Stimulated activated CD4-positive, alpha-beta T cell treated with anti-CD3 and anti-CD28 coated beads, Interleukin-12 subunit alpha, Interleukin-12 subunit beta, amount 100 ng/mL, for 24 hours (primary cell): Measurements from ENCODE around the gene B4GALT5.
"Not testable (repeated sequence)": the region's sequence is repeated elsewhere in the genome, so short reads cannot be mapped to it uniquely, and the experiment has no call there.

Source experiments
- DNase-seq, 2 experiments: peaks; one replicate each; pipeline ENCODE4 v3.0.0-alpha.2; 2020; ENCODE audit warnings: low read depth in 2 of 2

The B4GALT5 gene

DNA sequence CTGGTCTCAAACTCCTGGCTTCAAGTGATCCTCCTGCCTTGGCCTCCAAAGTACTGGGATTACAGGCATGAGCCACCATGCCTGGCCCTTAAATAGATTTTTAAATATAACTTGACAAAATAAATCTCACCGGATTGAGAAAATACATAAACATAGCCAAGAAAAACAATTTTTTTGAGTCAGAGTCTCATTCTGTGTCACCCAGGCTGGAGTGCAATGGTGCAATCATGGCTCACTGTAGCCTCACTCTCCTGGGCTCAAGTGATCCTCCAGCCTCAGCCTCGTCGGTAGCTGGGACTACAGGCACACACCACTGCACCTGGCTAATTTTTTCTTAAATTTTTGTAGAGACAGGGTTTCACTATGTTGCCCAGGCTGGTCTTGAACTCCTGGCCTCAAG, 85.4 kb downstream of the B4GALT5 start:
- not testable (repeated sequence) for DNase-seq

DNA sequence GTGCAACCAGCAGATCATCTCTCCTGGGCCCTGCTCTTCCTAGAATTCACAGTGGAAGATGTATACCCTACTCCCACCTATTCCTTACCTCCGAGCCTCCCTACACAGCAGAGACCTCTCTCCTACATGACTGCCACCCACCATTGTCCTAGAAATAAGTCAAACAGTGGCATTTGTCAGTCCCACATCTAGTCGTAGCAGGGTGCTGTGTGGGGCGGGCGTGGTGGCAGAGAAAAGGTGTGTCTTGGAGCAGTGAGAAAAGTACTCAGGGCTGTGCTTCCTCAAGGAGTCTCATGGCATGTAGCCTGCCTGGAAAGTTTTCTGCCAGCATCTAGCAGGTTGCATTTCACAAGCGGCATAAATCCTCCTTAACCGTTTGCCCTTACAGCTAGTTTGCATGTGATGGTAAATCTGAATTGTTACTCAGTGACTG, 86.3 kb downstream of the B4GALT5 start:
- no peak for DNase-seq

GRCh38 chr20:49624988-49625387, 88.7 kb downstream of the B4GALT5 start:
- not testable (repeated sequence) for DNase-seq

GRCh38 chr20:49624317-49624716, 89.4 kb downstream of the B4GALT5 start:
- DNase-seq = no peak

GRCh38 chr20:49622243-49622642, 91.4 kb downstream of the B4GALT5 start:
- DNase-seq = no peak

DNA sequence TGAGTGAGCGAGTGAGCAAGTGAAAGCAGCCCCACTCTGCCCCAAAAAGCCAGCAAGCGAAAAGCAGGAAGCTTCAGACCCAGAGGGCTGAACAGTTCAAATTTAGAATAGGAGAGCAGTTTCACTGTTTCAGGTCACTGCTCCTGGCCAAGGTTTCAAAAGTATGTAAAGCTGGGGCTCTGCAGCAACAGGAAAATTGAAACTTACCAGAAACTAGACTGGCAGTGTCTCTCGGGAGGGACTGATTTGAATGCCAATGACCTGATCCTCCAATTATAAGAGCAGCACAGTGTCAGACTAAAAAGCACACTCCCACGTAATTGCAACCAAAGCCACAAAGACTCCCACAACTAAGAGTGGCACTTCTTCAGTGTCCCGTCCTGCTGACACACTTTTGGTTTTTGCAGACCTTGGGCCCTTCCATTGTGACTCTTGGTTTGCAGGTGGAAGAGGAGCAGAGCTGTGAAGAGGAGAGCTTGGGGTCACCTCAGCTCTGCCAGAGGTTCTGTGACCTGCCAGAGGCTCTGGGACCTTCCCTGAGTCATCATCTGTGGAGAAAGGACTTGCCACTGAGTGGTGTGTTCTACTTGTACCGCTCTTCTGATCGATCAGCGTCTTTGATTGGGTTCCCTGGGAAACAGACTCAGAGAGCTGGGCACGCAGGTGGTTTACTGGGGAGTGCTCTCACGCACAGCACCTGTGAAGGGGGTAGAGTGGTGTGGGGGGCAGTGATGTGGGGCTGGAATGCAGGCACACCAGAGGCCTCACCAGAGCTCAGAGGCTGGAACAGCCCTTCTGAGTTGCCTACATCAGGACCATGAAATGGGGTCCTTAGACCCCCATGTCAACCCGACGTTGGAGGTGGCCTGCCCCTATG, 93.1 kb downstream of the B4GALT5 start:
- DNase-seq = no peak

DNA sequence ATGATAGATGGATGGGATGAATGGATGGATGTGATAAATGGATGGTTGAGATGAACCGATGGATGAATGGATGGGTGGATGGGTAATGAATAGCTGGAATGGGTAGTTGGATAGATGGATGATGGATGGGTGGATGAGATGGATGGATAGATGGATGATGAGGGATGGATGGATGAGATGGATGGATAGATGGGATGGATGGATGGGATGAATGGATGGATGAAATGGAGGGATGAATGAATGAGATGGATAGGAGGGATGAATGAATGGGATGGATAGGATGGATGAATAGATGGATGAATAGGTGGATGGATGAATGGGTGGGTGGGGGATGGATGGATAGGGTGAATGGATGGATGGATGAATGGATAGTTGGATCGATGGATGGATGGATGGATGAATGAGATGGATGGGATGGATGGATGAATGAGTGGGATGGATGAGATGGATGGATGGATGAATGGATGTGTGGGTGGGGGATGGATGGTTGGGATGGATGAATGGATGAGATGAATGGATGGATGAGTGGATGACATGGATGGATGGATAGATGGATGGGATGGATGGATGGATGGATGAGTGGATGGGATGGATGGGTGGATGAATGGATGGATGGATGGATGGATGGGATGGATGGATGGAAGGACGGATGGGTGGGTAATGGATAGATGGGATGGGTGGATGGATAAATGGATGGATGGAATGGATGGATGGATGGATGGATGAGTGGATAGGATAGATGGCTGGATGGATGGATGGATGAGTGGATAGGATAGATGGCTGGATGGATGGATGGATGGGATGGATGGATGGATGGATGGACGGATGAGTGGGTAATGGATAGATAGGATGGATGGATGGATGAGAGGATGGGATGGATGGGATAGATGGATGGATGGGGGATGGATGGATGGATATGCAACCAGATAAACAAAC, 94.3 kb downstream of the B4GALT5 start:
- DNase-seq = no peak

DNA sequence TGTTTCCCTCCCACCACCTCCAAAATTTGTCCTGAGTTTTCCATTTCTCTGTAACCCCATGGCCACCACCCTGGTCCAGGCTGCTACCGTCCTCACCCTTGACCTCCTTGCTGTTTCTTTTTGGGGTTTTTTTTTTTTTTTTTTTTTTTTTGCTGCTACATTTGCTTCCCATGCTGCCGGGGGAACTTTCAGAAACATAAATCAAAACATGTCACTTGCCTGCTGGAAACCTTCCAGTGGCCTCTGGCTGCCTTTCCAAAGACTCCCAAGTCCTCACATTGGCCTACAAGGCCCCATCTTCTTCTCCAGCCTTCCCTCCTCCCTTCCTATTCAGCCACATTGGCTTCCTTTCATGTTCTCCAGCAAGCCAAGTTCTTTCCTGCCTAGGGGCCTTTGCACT, 95.4 kb downstream of the B4GALT5 start:
- DNase-seq = no peak

GRCh38 chr20:49617394-49617793, 96.3 kb downstream of the B4GALT5 start:
- not testable (repeated sequence) for DNase-seq

DNA sequence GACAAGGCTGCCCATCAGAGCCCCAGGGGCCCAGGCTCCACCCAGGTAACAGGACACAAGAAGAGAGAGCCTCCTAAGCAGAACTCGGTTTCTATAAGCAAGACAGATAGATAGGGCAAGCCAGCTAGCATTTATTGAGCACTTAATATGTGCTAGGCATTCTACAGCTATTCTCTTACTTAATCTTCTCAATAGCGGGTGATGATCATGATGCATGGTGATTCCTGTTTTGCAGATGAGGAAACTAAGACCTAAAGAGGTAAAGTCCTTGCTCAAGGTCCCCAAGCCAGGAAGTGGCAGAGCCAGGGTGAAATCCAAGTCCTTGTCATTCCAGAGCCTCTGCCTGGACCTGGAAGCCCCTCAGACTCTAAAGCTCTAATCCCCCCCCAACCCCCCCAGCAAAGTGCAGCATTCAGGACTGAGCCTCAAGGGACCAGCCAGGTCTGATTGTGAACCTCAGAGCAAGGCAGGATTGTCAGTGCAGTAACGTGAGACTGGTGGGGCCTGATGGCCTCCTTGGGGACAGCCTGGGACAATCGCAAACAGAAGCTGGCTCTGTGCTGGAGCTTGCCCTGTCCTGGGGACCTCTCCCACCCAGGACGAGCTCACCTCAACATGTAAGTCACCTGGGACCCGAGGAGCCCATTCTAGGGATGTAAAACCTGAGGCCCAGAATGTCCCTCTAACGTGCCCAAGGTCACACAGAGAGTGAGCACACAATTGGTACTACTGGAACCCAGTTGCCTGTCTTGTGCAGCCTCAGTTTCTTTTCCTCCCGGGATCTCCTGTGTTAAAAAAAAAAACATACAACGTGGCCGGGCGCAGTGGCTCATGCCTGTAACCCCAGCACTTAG, 97.3 kb downstream of the B4GALT5 start:
- DNase-seq = no peak

- DNase-seq = no peak
Measured at GRCh38 chr20:49615401-49616153, 98.1 kb downstream of the B4GALT5 start.

DNA sequence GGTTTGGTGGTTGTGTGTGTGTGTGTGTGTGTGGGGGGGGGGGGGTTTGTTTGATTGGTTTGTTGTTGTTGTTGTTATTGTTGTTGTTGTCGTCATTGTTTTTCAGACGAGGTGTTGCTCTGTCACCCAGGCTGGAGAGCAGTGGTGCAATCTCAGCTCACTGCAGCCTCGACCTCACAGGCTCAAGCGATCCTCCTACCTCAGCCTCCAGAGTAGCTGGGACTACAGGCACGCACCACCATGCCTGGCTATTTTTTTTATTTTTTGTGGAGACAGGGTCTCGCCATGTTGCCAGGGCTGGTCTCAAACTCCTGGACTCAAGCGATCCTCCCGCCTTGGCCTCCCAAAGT, 98.7 kb downstream of the B4GALT5 start:
- not testable (repeated sequence) for DNase-seq

GRCh38 chr20:49614338-49615050, 99.2 kb downstream of the B4GALT5 start:
- no peak for DNase-seq

DNA sequence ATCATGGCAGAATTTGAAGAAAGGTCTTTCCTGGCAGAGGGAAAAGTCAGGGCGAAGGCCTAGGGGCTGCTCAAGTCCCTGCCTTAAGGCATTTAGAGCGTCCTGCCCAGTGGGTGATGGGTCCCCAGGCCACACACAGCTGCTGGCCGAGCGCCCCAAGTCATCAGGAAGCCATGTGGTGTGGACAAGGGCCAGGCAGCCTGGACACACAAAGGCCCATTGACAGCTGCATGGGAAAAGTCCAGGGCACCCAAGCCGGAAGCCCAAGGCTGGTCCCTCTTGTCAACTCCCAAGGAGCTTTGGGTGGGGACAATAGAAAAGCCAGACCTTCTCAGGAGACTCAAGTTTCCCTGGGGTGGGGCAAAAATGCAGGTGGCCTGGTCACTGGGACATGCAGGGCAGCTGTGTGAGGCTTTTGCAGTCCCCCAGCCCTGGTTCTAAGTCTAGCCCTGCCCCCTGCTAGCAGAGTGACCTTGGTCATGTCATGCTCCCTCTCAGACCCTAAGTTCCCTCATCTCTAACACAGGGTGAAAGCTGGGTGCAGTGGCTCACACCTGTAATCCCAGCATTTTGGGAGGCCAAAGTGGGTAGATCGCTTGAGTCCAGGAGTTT, 101.4 kb downstream of the B4GALT5 start:
- DNase-seq = no peak

GRCh38 chr20:49611539-49612126, 102.0 kb downstream of the B4GALT5 start:
- DNase-seq = not testable (repeated sequence)

GRCh38 chr20:49610691-49611538, 102.8 kb downstream of the B4GALT5 start:
- peak; percentile 52 to 72 for DNase-seq

- DNase-seq = peak; percentile 48 to 65
Measured at GRCh38 chr20:49608752-49609670, 104.7 kb downstream of the B4GALT5 start.
